ENCODE measurements around the gene SAMD13.

SAMD13 gene

GRCh38 chr1:84350550-84350949 lies 49.0 kb downstream of the SAMD13 start:
- Histone ChIP-seq H3K9me3 (ENCODE audit: low read depth, low read length) (no peaks in the 10 kb centered on the region), H3K4me3 (no peak overlapping the region), H3K9ac (ENCODE audit: insufficient read length) (no peak overlapping the region), H3K27ac (no peak overlapping the region), H3K36me3 (ENCODE audit: insufficient read depth, low read length) (no peaks in the 10 kb centered on the region)
- no peak for TF ChIP-seq EZH2 (IDR thresholded peaks at IDR 0.05)
- no peak for TF ChIP-seq POLR2AphosphoS5 (IDR thresholded peaks at IDR 0.05; ENCODE audit: borderline replicate concordance, low read depth, low read length)
- no peak for TF ChIP-seq FOXP2 (optimal IDR thresholded peaks at IDR 0.05; ENCODE audit: control extremely low read depth, extremely low read length, insufficient read depth)
- DNase-seq (ENCODE audit: low read depth, low spot score) = no peak

- H3K9me3 ChIP-seq (ENCODE audit: low read depth, low read length) = no peaks in the 10 kb centered on the region
- DNase-seq (ENCODE audit: low read depth, low spot score) = no peak
- no peak overlapping the region for H3K4me3 ChIP-seq
- H3K9ac ChIP-seq (ENCODE audit: insufficient read length) = no peak overlapping the region
- H3K36me3 ChIP-seq (ENCODE audit: insufficient read depth, low read length) = no peaks in the 10 kb centered on the region
- TF ChIP-seq POLR2AphosphoS5 (IDR thresholded peaks at IDR 0.05; ENCODE audit: borderline replicate concordance, low read depth, low read length) (no peak), EZH2 (IDR thresholded peaks at IDR 0.05) (no peak), FOXP2 (optimal IDR thresholded peaks at IDR 0.05; ENCODE audit: control extremely low read depth, extremely low read length, insufficient read depth) (no peak)
- H3K27ac ChIP-seq = no peak overlapping the region
Observed at GRCh38 chr1:84352298-84353106, 51.0 kb downstream of the SAMD13 start.

GRCh38 chr1:84353695-84354094 lies 52.2 kb downstream of the SAMD13 start:
- Histone ChIP-seq H3K27ac (no peak overlapping the region), H3K36me3 (ENCODE audit: insufficient read depth, low read length) (no peaks in the 10 kb centered on the region)
- no peak for DNase-seq (ENCODE audit: low read depth, low spot score)

GRCh38 chr1:84355556-84355955 lies 54.0 kb downstream of the SAMD13 start:
- Histone ChIP-seq H3K9ac (ENCODE audit: insufficient read length) (no peak overlapping the region), H3K27ac (no peak overlapping the region), H3K9me3 (ENCODE audit: low read depth, low read length) (no peaks in the 10 kb centered on the region), H3K36me3 (ENCODE audit: insufficient read depth, low read length) (no peaks in the 10 kb centered on the region), H3K4me3 (no peak overlapping the region)
- DNase-seq (ENCODE audit: low read depth, low spot score) = no peak
- no peak for TF ChIP-seq EZH2 (IDR thresholded peaks at IDR 0.05)
- no peak for TF ChIP-seq FOXP2 (optimal IDR thresholded peaks at IDR 0.05; ENCODE audit: control extremely low read depth, extremely low read length, insufficient read depth)

More at GRCh38 chr1:84353695-84354094, 52.2 kb downstream of the SAMD13 start:
- H3K4me3 ChIP-seq = no peak overlapping the region
- TF ChIP-seq FOXP2 (optimal IDR thresholded peaks at IDR 0.05; ENCODE audit: control extremely low read depth, extremely low read length, insufficient read depth) (no peak), EZH2 (IDR thresholded peaks at IDR 0.05) (no peak), POLR2AphosphoS5 (IDR thresholded peaks at IDR 0.05; ENCODE audit: borderline replicate concordance, low read depth, low read length) (no peak)
- H3K9ac ChIP-seq (ENCODE audit: insufficient read length) = no peak overlapping the region
- no peaks in the 10 kb centered on the region for H3K9me3 ChIP-seq (ENCODE audit: low read depth, low read length)

- no peak for TF ChIP-seq POLR2AphosphoS5 (IDR thresholded peaks at IDR 0.05; ENCODE audit: borderline replicate concordance, low read depth, low read length)
- TF ChIP-seq FOXP2 (optimal IDR thresholded peaks at IDR 0.05; ENCODE audit: control extremely low read depth, extremely low read length, insufficient read depth) = no peak
- TF ChIP-seq EZH2 (IDR thresholded peaks at IDR 0.05) = no peak
- Histone ChIP-seq H3K4me3 (no peak overlapping the region), H3K9me3 (ENCODE audit: low read depth, low read length) (no peaks in the 10 kb centered on the region), H3K27ac (no peak overlapping the region), H3K9ac (ENCODE audit: insufficient read length) (no peak overlapping the region), H3K36me3 (ENCODE audit: insufficient read depth, low read length) (no peaks in the 10 kb centered on the region)
- no peak for DNase-seq (ENCODE audit: low read depth, low spot score)
Observed at GRCh38 chr1:84356881-84357280, 55.4 kb downstream of the SAMD13 start.

GRCh38 chr1:84358695-84359094 lies 57.2 kb downstream of the SAMD13 start:
- H3K9ac ChIP-seq (ENCODE audit: insufficient read length) = no peak overlapping the region
- no peaks in the 10 kb centered on the region for H3K9me3 ChIP-seq (ENCODE audit: low read depth, low read length)
- H3K27ac ChIP-seq = no peak overlapping the region
- no peak for TF ChIP-seq POLR2AphosphoS5 (IDR thresholded peaks at IDR 0.05; ENCODE audit: borderline replicate concordance, low read depth, low read length)
- no peak for TF ChIP-seq FOXP2 (optimal IDR thresholded peaks at IDR 0.05; ENCODE audit: control extremely low read depth, extremely low read length, insufficient read depth)
- no peak for TF ChIP-seq EZH2 (IDR thresholded peaks at IDR 0.05)
- DNase-seq (ENCODE audit: low read depth, low spot score) = no peak
- H3K4me3 ChIP-seq = no peak overlapping the region
- H3K36me3 ChIP-seq (ENCODE audit: insufficient read depth, low read length) = no peaks in the 10 kb centered on the region

GRCh38 chr1:84360316-84360715 lies 58.8 kb downstream of the SAMD13 start:
- DNase-seq (ENCODE audit: low read depth, low spot score) = no peak
- H3K36me3 ChIP-seq (ENCODE audit: insufficient read depth, low read length) = no peaks in the 10 kb centered on the region
- H3K4me3 ChIP-seq = no peak overlapping the region
- H3K9ac ChIP-seq (ENCODE audit: insufficient read length) = no peak overlapping the region
- no peak overlapping the region for H3K27ac ChIP-seq
- no peaks in the 10 kb centered on the region for H3K9me3 ChIP-seq (ENCODE audit: low read depth, low read length)
- no peak for TF ChIP-seq POLR2AphosphoS5 (IDR thresholded peaks at IDR 0.05; ENCODE audit: borderline replicate concordance, low read depth, low read length)
- no peak for TF ChIP-seq EZH2 (IDR thresholded peaks at IDR 0.05)
- no peak for TF ChIP-seq FOXP2 (optimal IDR thresholded peaks at IDR 0.05; ENCODE audit: control extremely low read depth, extremely low read length, insufficient read depth)

- no peak overlapping the region for H3K4me3 ChIP-seq
- no peak overlapping the region for H3K27ac ChIP-seq
- DNase-seq (ENCODE audit: low read depth, low spot score) = no peak
Observed at GRCh38 chr1:84361796-84362195, 60.3 kb downstream of the SAMD13 start.

More at GRCh38 chr1:84361796-84362195, 60.3 kb downstream of the SAMD13 start:
- H3K9ac ChIP-seq (ENCODE audit: insufficient read length) = no peak overlapping the region
- H3K9me3 ChIP-seq (ENCODE audit: low read depth, low read length) = no peaks in the 10 kb centered on the region
- no peaks in the 10 kb centered on the region for H3K36me3 ChIP-seq (ENCODE audit: insufficient read depth, low read length)
- no peak for TF ChIP-seq POLR2AphosphoS5 (IDR thresholded peaks at IDR 0.05; ENCODE audit: borderline replicate concordance, low read depth, low read length)
- no peak for TF ChIP-seq EZH2 (IDR thresholded peaks at IDR 0.05)
- no peak for TF ChIP-seq FOXP2 (optimal IDR thresholded peaks at IDR 0.05; ENCODE audit: control extremely low read depth, extremely low read length, insufficient read depth)

All from SK-N-MC (cell line).